Measurements from ENCODE around the gene FBXL19. TPM values are rescaled to one million over a fixed set of nuclear protein-coding genes. Genes with fewer than 3 reads are reported as not detected.

FBXL19 gene
- total and polyA plus RNA-seq, 9 of the 15 experiments (the other 6 are each of a cell fraction or from before 2014, with no cell fraction given), result 0.13 to 48.0 (median 13.5) TPM; not detected in 1

DNA sequence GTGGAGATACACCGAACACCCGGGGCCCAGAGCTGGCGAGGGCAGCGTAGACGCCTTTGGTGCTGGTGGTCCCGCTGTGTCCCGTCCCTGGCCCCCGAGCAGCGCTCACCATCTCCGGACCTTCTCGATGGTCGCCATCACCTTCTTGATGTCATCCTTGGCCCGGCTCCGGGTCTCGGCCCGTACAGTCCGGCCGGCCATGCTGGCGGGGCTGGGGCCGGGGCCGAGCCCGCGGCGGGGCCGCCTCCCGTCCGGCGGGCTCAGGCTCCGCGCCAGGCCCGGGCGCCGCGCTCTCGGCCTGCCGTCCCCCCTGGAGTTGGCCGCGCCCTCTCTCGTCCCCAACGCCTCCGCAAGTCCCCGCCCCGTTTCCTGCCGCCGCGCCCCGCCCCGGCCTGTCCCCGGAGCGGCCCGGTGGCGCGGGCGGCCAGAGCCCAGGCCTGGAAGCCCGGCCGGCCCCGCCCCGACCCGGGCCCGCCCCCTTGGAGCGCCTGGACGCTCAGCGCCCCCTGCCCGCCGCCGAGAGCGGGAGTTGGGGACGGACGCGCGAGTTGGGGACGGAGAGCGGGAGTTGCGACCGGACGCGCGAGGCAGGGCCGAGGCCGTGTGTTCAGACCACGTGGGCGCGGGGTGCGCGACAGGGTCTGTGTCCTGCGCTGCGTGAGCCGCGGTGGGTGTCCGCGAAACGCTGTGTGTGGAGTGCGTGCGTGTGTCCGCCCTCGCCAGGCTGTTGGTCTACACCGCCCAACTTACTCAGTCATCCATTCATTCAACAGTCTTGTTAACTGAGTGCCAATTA, 29.4 kb upstream of the FBXL19 start, which contains the start of gene BCL7C (continued):
- TF ChIP-seq, protein P1, sequence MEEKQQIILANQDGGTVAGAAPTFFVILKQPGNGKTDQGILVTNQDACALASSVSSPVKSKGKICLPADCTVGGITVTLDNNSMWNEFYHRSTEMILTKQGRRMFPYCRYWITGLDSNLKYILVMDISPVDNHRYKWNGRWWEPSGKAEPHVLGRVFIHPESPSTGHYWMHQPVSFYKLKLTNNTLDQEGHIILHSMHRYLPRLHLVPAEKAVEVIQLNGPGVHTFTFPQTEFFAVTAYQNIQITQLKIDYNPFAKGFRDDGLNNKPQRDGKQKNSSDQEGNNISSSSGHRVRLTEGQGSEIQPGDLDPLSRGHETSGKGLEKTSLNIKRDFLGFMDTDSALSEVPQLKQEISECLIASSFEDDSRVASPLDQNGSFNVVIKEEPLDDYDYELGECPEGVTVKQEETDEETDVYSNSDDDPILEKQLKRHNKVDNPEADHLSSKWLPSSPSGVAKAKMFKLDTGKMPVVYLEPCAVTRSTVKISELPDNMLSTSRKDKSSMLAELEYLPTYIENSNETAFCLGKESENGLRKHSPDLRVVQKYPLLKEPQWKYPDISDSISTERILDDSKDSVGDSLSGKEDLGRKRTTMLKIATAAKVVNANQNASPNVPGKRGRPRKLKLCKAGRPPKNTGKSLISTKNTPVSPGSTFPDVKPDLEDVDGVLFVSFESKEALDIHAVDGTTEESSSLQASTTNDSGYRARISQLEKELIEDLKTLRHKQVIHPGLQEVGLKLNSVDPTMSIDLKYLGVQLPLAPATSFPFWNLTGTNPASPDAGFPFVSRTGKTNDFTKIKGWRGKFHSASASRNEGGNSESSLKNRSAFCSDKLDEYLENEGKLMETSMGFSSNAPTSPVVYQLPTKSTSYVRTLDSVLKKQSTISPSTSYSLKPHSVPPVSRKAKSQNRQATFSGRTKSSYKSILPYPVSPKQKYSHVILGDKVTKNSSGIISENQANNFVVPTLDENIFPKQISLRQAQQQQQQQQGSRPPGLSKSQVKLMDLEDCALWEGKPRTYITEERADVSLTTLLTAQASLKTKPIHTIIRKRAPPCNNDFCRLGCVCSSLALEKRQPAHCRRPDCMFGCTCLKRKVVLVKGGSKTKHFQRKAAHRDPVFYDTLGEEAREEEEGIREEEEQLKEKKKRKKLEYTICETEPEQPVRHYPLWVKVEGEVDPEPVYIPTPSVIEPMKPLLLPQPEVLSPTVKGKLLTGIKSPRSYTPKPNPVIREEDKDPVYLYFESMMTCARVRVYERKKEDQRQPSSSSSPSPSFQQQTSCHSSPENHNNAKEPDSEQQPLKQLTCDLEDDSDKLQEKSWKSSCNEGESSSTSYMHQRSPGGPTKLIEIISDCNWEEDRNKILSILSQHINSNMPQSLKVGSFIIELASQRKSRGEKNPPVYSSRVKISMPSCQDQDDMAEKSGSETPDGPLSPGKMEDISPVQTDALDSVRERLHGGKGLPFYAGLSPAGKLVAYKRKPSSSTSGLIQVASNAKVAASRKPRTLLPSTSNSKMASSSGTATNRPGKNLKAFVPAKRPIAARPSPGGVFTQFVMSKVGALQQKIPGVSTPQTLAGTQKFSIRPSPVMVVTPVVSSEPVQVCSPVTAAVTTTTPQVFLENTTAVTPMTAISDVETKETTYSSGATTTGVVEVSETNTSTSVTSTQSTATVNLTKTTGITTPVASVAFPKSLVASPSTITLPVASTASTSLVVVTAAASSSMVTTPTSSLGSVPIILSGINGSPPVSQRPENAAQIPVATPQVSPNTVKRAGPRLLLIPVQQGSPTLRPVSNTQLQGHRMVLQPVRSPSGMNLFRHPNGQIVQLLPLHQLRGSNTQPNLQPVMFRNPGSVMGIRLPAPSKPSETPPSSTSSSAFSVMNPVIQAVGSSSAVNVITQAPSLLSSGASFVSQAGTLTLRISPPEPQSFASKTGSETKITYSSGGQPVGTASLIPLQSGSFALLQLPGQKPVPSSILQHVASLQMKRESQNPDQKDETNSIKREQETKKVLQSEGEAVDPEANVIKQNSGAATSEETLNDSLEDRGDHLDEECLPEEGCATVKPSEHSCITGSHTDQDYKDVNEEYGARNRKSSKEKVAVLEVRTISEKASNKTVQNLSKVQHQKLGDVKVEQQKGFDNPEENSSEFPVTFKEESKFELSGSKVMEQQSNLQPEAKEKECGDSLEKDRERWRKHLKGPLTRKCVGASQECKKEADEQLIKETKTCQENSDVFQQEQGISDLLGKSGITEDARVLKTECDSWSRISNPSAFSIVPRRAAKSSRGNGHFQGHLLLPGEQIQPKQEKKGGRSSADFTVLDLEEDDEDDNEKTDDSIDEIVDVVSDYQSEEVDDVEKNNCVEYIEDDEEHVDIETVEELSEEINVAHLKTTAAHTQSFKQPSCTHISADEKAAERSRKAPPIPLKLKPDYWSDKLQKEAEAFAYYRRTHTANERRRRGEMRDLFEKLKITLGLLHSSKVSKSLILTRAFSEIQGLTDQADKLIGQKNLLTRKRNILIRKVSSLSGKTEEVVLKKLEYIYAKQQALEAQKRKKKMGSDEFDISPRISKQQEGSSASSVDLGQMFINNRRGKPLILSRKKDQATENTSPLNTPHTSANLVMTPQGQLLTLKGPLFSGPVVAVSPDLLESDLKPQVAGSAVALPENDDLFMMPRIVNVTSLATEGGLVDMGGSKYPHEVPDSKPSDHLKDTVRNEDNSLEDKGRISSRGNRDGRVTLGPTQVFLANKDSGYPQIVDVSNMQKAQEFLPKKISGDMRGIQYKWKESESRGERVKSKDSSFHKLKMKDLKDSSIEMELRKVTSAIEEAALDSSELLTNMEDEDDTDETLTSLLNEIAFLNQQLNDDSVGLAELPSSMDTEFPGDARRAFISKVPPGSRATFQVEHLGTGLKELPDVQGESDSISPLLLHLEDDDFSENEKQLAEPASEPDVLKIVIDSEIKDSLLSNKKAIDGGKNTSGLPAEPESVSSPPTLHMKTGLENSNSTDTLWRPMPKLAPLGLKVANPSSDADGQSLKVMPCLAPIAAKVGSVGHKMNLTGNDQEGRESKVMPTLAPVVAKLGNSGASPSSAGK (IDR thresholded peaks at IDR 0.05), result peak; percentile 100
- TF ChIP-seq CHD1 (IDR thresholded peaks at IDR 0.05; ENCODE audit: low read length) (no peak), HDAC3 (IDR thresholded peaks at IDR 0.05; ENCODE audit: borderline replicate concordance, partially characterized antibody) (no peak), CBFB (CRISPR knock-in tag; IDR thresholded peaks at IDR 0.05) (peak; percentile 85), BMI1 (IDR thresholded peaks at IDR 0.05; ENCODE audit: low read length) (no peak), HDGF (IDR thresholded peaks at IDR 0.05) (no peak), NFIC (IDR thresholded peaks at IDR 0.05) (peak; percentile 32), CBFA2T3 (IDR thresholded peaks at IDR 0.05) (0 out of 2 replicates have a peak, but pooled peaks have one; percentile 12), KAT7 (CRISPR knock-in tag; IDR thresholded peaks at IDR 0.05; ENCODE audit: borderline replicate concordance) (peak; percentile 76; the same call in 1 of the 2 replicates)
- TF ChIP-seq, protein P2, sequence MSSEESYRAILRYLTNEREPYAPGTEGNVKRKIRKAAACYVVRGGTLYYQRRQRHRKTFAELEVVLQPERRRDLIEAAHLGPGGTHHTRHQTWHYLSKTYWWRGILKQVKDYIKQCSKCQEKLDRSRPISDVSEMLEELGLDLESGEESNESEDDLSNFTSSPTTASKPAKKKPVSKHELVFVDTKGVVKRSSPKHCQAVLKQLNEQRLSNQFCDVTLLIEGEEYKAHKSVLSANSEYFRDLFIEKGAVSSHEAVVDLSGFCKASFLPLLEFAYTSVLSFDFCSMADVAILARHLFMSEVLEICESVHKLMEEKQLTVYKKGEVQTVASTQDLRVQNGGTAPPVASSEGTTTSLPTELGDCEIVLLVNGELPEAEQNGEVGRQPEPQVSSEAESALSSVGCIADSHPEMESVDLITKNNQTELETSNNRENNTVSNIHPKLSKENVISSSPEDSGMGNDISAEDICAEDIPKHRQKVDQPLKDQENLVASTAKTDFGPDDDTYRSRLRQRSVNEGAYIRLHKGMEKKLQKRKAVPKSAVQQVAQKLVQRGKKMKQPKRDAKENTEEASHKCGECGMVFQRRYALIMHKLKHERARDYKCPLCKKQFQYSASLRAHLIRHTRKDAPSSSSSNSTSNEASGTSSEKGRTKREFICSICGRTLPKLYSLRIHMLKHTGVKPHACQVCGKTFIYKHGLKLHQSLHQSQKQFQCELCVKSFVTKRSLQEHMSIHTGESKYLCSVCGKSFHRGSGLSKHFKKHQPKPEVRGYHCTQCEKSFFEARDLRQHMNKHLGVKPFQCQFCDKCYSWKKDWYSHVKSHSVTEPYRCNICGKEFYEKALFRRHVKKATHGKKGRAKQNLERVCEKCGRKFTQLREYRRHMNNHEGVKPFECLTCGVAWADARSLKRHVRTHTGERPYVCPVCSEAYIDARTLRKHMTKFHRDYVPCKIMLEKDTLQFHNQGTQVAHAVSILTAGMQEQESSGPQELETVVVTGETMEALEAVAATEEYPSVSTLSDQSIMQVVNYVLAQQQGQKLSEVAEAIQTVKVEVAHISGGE (CRISPR knock-in tag; IDR thresholded peaks at IDR 0.05), result peak in 1 of 3 experiments; percentile 76; a peak in 2 of 6 replicates
- TF ChIP-seq, protein P3, sequence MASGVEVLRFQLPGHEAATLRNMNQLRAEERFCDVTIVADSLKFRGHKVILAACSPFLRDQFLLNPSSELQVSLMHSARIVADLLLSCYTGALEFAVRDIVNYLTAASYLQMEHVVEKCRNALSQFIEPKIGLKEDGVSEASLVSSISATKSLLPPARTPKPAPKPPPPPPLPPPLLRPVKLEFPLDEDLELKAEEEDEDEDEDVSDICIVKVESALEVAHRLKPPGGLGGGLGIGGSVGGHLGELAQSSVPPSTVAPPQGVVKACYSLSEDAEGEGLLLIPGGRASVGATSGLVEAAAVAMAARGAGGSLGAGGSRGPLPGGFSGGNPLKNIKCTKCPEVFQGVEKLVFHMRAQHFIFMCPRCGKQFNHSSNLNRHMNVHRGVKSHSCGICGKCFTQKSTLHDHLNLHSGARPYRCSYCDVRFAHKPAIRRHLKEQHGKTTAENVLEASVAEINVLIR (CRISPR knock-in tag; IDR thresholded peaks at IDR 0.05), result peak; percentile 24; the same call in 1 of the 2 replicates

Data from K562 (cell line).